Smooth muscle cell (in vitro differentiated cells): ENCODE data around the gene NHS. TPM values are rescaled to one million over a fixed set of nuclear protein-coding genes. Genes with fewer than 3 reads are reported as not detected.

ENCODE experiments used
- DNase-seq: peaks from one replicate; lab custom pipeline; 2025; ENCODE audit not compliant: unreplicated experiment; lab: John Stamatoyannopoulos, UW
- H2AFZ ChIP-seq: fragments of 200-600 bp; sonication (generic); 2 replicates; pipeline ENCODE4 v1.6.0; 2016; ENCODE audit warnings: antibody characterized with exemption, low read depth, mild to moderate bottlenecking
- H3F3A ChIP-seq: fragments of 200-600 bp; sonication (generic); 2 replicates; pipeline ENCODE4 v1.6.0; 2017; ENCODE audit warnings: antibody characterized with exemption, low read depth
- H3K27ac ChIP-seq: fragments of 200-600 bp; sonication (generic); 2 replicates; pipeline ENCODE4 v1.5.1; 2016; ENCODE audit warnings: low read depth, mild to moderate bottlenecking
- H3K27me3 ChIP-seq: fragments of 200-600 bp; sonication (generic); 2 replicates; pipeline ENCODE4 v1.6.1; 2016; ENCODE audit warnings: low read depth, mild to moderate bottlenecking
- H3K36me3 ChIP-seq: fragments of 200-600 bp; sonication (generic); 2 replicates; pipeline ENCODE4 v1.5.1; 2016; ENCODE audit warnings: low read depth
- H3K4me1 ChIP-seq: fragments of 200-600 bp; sonication (generic); 2 replicates; pipeline ENCODE4 v1.5.1; 2016; ENCODE audit warnings: low read depth
- H3K4me2 ChIP-seq: fragments of 200-600 bp; sonication (generic); 2 replicates; pipeline ENCODE4 v1.6.0; 2016; ENCODE audit warnings: mild to moderate bottlenecking
- H3K4me3 ChIP-seq: fragments of 200-600 bp; sonication (generic); 2 replicates; pipeline ENCODE4 v1.5.1; 2016; ENCODE audit warnings: mild to moderate bottlenecking
- H3K79me2 ChIP-seq: fragments of 200-600 bp; sonication (generic); 2 replicates; pipeline ENCODE4 v1.6.0; 2016; ENCODE audit warnings: low read depth, mild to moderate bottlenecking
- H3K9ac ChIP-seq: fragments of 200-600 bp; sonication (generic); 2 replicates; pipeline ENCODE4 v1.6.0; 2016; ENCODE audit warnings: low read depth
- H3K9me3 ChIP-seq: fragments of 200-600 bp; sonication (generic); replicated peaks from 2 replicates; pipeline ENCODE4 v1.5.1; 2016; ENCODE audit warnings: low read depth
- H4K20me1 ChIP-seq: fragments of 200-600 bp; sonication (generic); 2 replicates; pipeline ENCODE4 v1.6.0; 2016; ENCODE audit warnings: low read depth
- CTCF ChIP-seq: fragments of 200-600 bp; sonication (generic); IDR thresholded peaks from 2 replicates; pipeline ENCODE4 v1.5.1; 2017; ENCODE audit warnings: borderline replicate concordance, mild to moderate bottlenecking, antibody characterized with exemption; ENCODE audit not compliant: insufficient read depth, poor library complexity, severe bottlenecking
- WGBS: methylation state at CpG from one replicate; pipeline ENCODE4 v1.1.7; 2016; ENCODE audit warnings: low lambda C conversion rate; 5-methylcytosine and 5-hydroxymethylcytosine counted together
- polyA plus RNA-seq: library from polyadenylated mRNA; unstranded; fragments of >200 nt; fragmentation: Nextera tagmentation; extraction: Ambion mirVana; gene quantifications from 2 replicates; pipeline ENCODE4 v1.2.1, GENCODE V29; 2016
- total RNA-seq: library from RNA; depleted of rRNA; stranded (reverse); fragments of >200 nt; gene quantifications from 2 replicates; pipeline ENCODE4 v1.2.3, GENCODE V29; 2014

The NHS gene
- total and polyA plus RNA-seq, 2 experiments from 2014 or later, result 2.6 to 9.6 TPM

- H3K4me2 ChIP-seq, result peak overlapping the region; percentile 64
- peak overlapping the region; percentile 71 for H3K27ac ChIP-seq
- H3K4me3 ChIP-seq, result no peak overlapping the region
- H3K4me1 ChIP-seq, result no peaks in the 10 kb centered on the region
- H3K79me2 ChIP-seq, result no peaks in the 10 kb centered on the region
- H3K27me3 ChIP-seq, result no peaks in the 10 kb centered on the region
- H3K36me3 ChIP-seq, result no peaks in the 10 kb centered on the region
- no peak overlapping the region for H2AFZ ChIP-seq
- no peaks in the 10 kb centered on the region for H4K20me1 ChIP-seq
- no peak overlapping the region for H3K9ac ChIP-seq
- TF ChIP-seq CTCF, result no peak
- no peaks in the 10 kb centered on the region for H3F3A ChIP-seq
- 42% methylated on average over 4 of the region's 4 CpGs for WGBS
- DNase-seq, result no peak
- H3K9me3 ChIP-seq, result no peaks in the 10 kb centered on the region
Observed at GRCh38 chrX:17591741-17592110, 216.7 kb downstream of the NHS start.

- Histone ChIP-seq H3K9me3 (no peaks in the 10 kb centered on the region), H3K9ac (no peak overlapping the region), H3K4me3 (no peak overlapping the region), H2AFZ (no peak overlapping the region), H3K79me2 (no peaks in the 10 kb centered on the region), H4K20me1 (no peaks in the 10 kb centered on the region), H3F3A (no peaks in the 10 kb centered on the region), H3K4me1 (no peaks in the 10 kb centered on the region), H3K36me3 (no peaks in the 10 kb centered on the region), H3K27ac (peak overlapping the region; percentile 71), H3K27me3 (no peaks in the 10 kb centered on the region), H3K4me2 (peak overlapping the region; percentile 52)
- 38% methylated on average over 1 of the region's 1 CpG for WGBS
- DNase-seq, result no peak
- no peak for TF ChIP-seq CTCF
Observed at GRCh38 chrX:17592117-17592516, 217.1 kb downstream of the NHS start.

GRCh38 chrX:17594693-17595092, 219.7 kb downstream of the NHS start:
- no peak overlapping the region for H3K4me3 ChIP-seq
- no peak overlapping the region for H3K9ac ChIP-seq
- no peaks in the 10 kb centered on the region for H3K9me3 ChIP-seq
- no peak overlapping the region for H3K4me2 ChIP-seq
- no peak overlapping the region for H3K27ac ChIP-seq
- TF ChIP-seq CTCF, result no peak
- no peaks in the 10 kb centered on the region for H3K79me2 ChIP-seq
- no peaks in the 10 kb centered on the region for H3F3A ChIP-seq
- no peaks in the 10 kb centered on the region for H3K27me3 ChIP-seq
- no peak for DNase-seq
- H2AFZ ChIP-seq, result no peak overlapping the region
- H3K36me3 ChIP-seq, result no peaks in the 10 kb centered on the region
- WGBS, result 98% methylated on average over 2 of the region's 2 CpGs
- no peaks in the 10 kb centered on the region for H3K4me1 ChIP-seq
- H4K20me1 ChIP-seq, result no peaks in the 10 kb centered on the region

- H3K27me3 ChIP-seq, result no peaks in the 10 kb centered on the region
- 48% methylated on average over 3 of the region's 3 CpGs for WGBS
- no peaks in the 10 kb centered on the region for H3K36me3 ChIP-seq
- no peaks in the 10 kb centered on the region for H4K20me1 ChIP-seq
- no peaks in the 10 kb centered on the region for H3K9me3 ChIP-seq
- H3K27ac ChIP-seq, result peak overlapping the region; percentile 57
- H3K4me1 ChIP-seq, result no peaks in the 10 kb centered on the region
- TF ChIP-seq CTCF, result no peak
- no peak overlapping the region for H2AFZ ChIP-seq
- no peaks in the 10 kb centered on the region for H3F3A ChIP-seq
- no peak overlapping the region for H3K4me3 ChIP-seq
- peak overlapping the region; percentile 25 for H3K4me2 ChIP-seq
- H3K79me2 ChIP-seq, result no peaks in the 10 kb centered on the region
- no peak overlapping the region for H3K9ac ChIP-seq
- DNase-seq, result no peak
Observed at GRCh38 chrX:17595456-17596035, 220.5 kb downstream of the NHS start.
